H1 (cell line): ENCODE measurements around the gene OR2C1. TPM values are rescaled to one million over a fixed set of nuclear protein-coding genes. Genes with fewer than 3 reads are reported as not detected.

Experiments used
- CTCF ChIA-PET: fragments of 300-600 bp; sonication (Branson Sonifier 250); formaldehyde crosslinking; loops from one replicate; lab custom pipeline; 2021; ENCODE audit not compliant: partially characterized antibody; lab: Charles Lee
- POLR2A ChIA-PET: fragments of 300-600 bp; sonication (Branson Sonifier 250); formaldehyde crosslinking; loops from one replicate; lab custom pipeline; 2021; ENCODE audit warnings: inconsistent platforms; ENCODE audit not compliant: partially characterized antibody; lab: Charles Lee
- DNase-seq, 2 experiments: peaks; one replicate each; pipeline versions ENCODE4 v3.0.0 to v3.0.0-alpha.2; 2010 to 2022; ENCODE audit warnings: low spot score in 2 of 2, low read depth in 1 of 2, mixed read lengths in 1 of 2
- FAIRE-seq: peaks from 2 replicates; lab custom pipeline; 2011; peaks lifted over from hg19 to GRCh38; lab: Jason Lieb, UNC
- H2AFZ ChIP-seq: 2 replicates; pipeline ENCODE4 v1.8.1; 2012; ENCODE audit warnings: low read length, inconsistent platforms
- H2AK5ac ChIP-seq: 2 replicates; pipeline ENCODE4 v1.6.1; 2013; ENCODE audit warnings: low read depth, low read length
- H2BK120ac ChIP-seq: replicated peaks from 2 replicates; pipeline ENCODE3; 2013; ENCODE audit warnings: low read depth, low read length, inconsistent platforms
- H2BK12ac ChIP-seq: 2 replicates; pipeline ENCODE4 v1.6.1; 2013; ENCODE audit warnings: low read depth, low read length
- H2BK15ac ChIP-seq: 2 replicates; pipeline ENCODE4 v1.6.1; 2013; ENCODE audit warnings: low read length
- H2BK20ac ChIP-seq: 2 replicates; pipeline ENCODE4 v1.6.1; 2013; ENCODE audit warnings: low read length
- H2BK5ac ChIP-seq: 2 replicates; pipeline ENCODE4 v1.6.1; 2013; ENCODE audit warnings: low read depth, low read length
- H3K14ac ChIP-seq: 2 replicates; pipeline ENCODE4 v1.6.1; 2013; ENCODE audit warnings: inconsistent platforms; ENCODE audit not compliant: insufficient read length
- H3K18ac ChIP-seq: 2 replicates; pipeline ENCODE4 v1.6.1; 2013; ENCODE audit warnings: low read length; ENCODE audit errors: extremely low read depth
- H3K23ac ChIP-seq: 2 replicates; pipeline ENCODE4 v1.6.1; 2013; ENCODE audit warnings: inconsistent platforms; ENCODE audit not compliant: insufficient read length
- H3K23me2 ChIP-seq: 2 replicates; pipeline ENCODE4 v1.6.1; 2013; ENCODE audit warnings: low read depth, low read length
- H3K27ac ChIP-seq: 2 replicates; pipeline ENCODE4 v1.6.1; 2011; ENCODE audit warnings: low read depth, low read length, inconsistent platforms
- H3K27me3 ChIP-seq, 4 experiments: replicated peaks in 1 of 4; 1 replicate in 1 of 4; 2 replicates in 3 of 4; pipeline versions ENCODE4 v1.6.1 to v1.8.1; 2011 to 2013; ENCODE audit warnings: low read length in 3 of 4, mild to moderate bottlenecking in 3 of 4, inconsistent platforms in 2 of 4, mixed read lengths in 2 of 4, moderate library complexity in 1 of 4; ENCODE audit not compliant: control insufficient read depth in 3 of 4, insufficient read depth in 3 of 4; ENCODE audit errors: extremely low read depth in 1 of 4
- H3K36me3 ChIP-seq, 4 experiments: 2 replicates each; pipeline versions ENCODE4 v1.6.1 to v1.8.1; 2011 to 2013; ENCODE audit warnings: mild to moderate bottlenecking in 4 of 4, low read length in 3 of 4, moderate library complexity in 2 of 4, control low read depth in 1 of 4, inconsistent platforms in 1 of 4; ENCODE audit not compliant: insufficient read depth in 4 of 4, control insufficient read depth in 2 of 4
- H3K4ac ChIP-seq: replicated peaks from 2 replicates; pipeline ENCODE3; 2013; ENCODE audit warnings: low read length, low read depth, mixed read lengths, inconsistent platforms; ENCODE audit not compliant: insufficient read length
- H3K4me1 ChIP-seq, 4 experiments: replicated peaks in 1 of 4; 1 replicate in 1 of 4; 2 replicates in 3 of 4; pipeline versions ENCODE4 v1.6.1 to v1.8.1; 2011 to 2013; ENCODE audit warnings: low read length in 3 of 4, inconsistent platforms in 2 of 4, mixed read lengths in 1 of 4; ENCODE audit not compliant: insufficient read depth in 4 of 4, control insufficient read depth in 3 of 4
- H3K4me2 ChIP-seq, 2 experiments: 2 replicates each; pipeline versions ENCODE4 v1.6.1 to v1.8.1; 2011 to 2013; ENCODE audit warnings: low read depth in 2 of 2, low read length in 2 of 2, control low read depth in 1 of 2, inconsistent platforms in 1 of 2, mild to moderate bottlenecking in 1 of 2; ENCODE audit not compliant: insufficient read depth in 1 of 2
- H3K4me3 ChIP-seq, 4 experiments: fragments of 200-600, 300-600 bp in 1 of 4; sonication (generic), shearing (Covaris generic), sonication (Bioruptor Twin) in 1 of 4; 2 replicates each; pipeline versions ENCODE4 v1.5.1 to v1.8.1; 2011 to 2016; ENCODE audit warnings: low read length in 4 of 4, low read depth in 3 of 4, control low read depth in 2 of 4, inconsistent platforms in 2 of 4, mild to moderate bottlenecking in 2 of 4, mixed read lengths in 1 of 4, moderate library complexity in 1 of 4; ENCODE audit not compliant: insufficient read depth in 2 of 4; ENCODE audit errors: extremely low read depth in 1 of 4
- H3K56ac ChIP-seq: replicated peaks from 2 replicates; pipeline ENCODE3; 2013; ENCODE audit warnings: low read depth, mild to moderate bottlenecking, mixed read lengths, low read length, inconsistent platforms; ENCODE audit not compliant: insufficient read length
- H3K79me1 ChIP-seq: 2 replicates; pipeline ENCODE4 v1.6.1; 2013; ENCODE audit warnings: low read depth, low read length, control low read depth
- H3K79me2 ChIP-seq, 2 experiments: 2 replicates each; pipeline versions ENCODE4 v1.6.1 to v1.8.1; 2012 to 2013; ENCODE audit warnings: low read length in 2 of 2, mild to moderate bottlenecking in 2 of 2, inconsistent platforms in 1 of 2; ENCODE audit not compliant: insufficient read depth in 2 of 2, control insufficient read depth in 1 of 2
- H3K9ac ChIP-seq, 4 experiments: replicated peaks in 1 of 4; 1 replicate in 1 of 4; 2 replicates in 3 of 4; pipeline versions ENCODE4 v1.6.1 to v1.8.1; 2011 to 2013; ENCODE audit warnings: low read depth in 3 of 4, low read length in 3 of 4, control low read depth in 2 of 4, mild to moderate bottlenecking in 2 of 4, moderate library complexity in 2 of 4, inconsistent platforms in 1 of 4; ENCODE audit errors: extremely low read depth in 1 of 4
- H3K9me3 ChIP-seq, 2 experiments: 2 replicates each; pipeline versions ENCODE4 v1.6.1 to v1.8.1; 2012 to 2013; ENCODE audit warnings: mild to moderate bottlenecking in 2 of 2, moderate library complexity in 2 of 2, control low read depth in 1 of 2, inconsistent platforms in 1 of 2, low read depth in 1 of 2, low read length in 1 of 2, mixed read lengths in 1 of 2; ENCODE audit not compliant: insufficient read depth in 2 of 2
- H4K20me1 ChIP-seq, 2 experiments: replicated peaks in 1 of 2; 2 replicates each; pipeline versions ENCODE3 to v1.8.1; 2011 to 2013; ENCODE audit warnings: inconsistent platforms in 2 of 2, low read length in 2 of 2, mild to moderate bottlenecking in 1 of 2; ENCODE audit not compliant: insufficient read depth in 2 of 2, control insufficient read depth in 1 of 2
- H4K5ac ChIP-seq: 2 replicates; pipeline ENCODE4 v1.6.1; 2013; ENCODE audit warnings: low read length, low read depth, mixed read lengths, inconsistent platforms; ENCODE audit not compliant: insufficient read length
- H4K8ac ChIP-seq: 2 replicates; pipeline ENCODE4 v1.8.0; 2013; ENCODE audit warnings: mild to moderate bottlenecking, moderate library complexity, low read length, inconsistent platforms; ENCODE audit not compliant: insufficient read depth; ENCODE audit errors: extremely low read depth
- H4K91ac ChIP-seq: replicated peaks from 2 replicates; pipeline ENCODE3; 2013; ENCODE audit warnings: low read length, mixed read lengths, inconsistent platforms; ENCODE audit not compliant: insufficient read length
- BACH1 ChIP-seq: IDR thresholded peaks from 2 replicates; pipeline ENCODE4 v1.6.1; 2012; ENCODE audit warnings: low read length, improper control_type of control experiment
- CBX8 ChIP-seq: fragments of 300-800, 300-1000 bp; sonication (generic); IDR thresholded peaks from 2 replicates; pipeline ENCODE4 v1.7.1; 2016; ENCODE audit warnings: low read depth, low read length, borderline replicate concordance
- CREB1 ChIP-seq: IDR thresholded peaks from 2 replicates; pipeline ENCODE4 v1.6.1; 2012; ENCODE audit warnings: inconsistent platforms
- EGR1 ChIP-seq: IDR thresholded peaks from 2 replicates; pipeline ENCODE4 v1.6.1; 2011; ENCODE audit warnings: low read depth, low read length, borderline replicate concordance
- FOSL1 ChIP-seq: IDR thresholded peaks from 2 replicates; pipeline ENCODE4 v1.6.1; 2011; ENCODE audit warnings: mild to moderate bottlenecking, low read depth, low read length, moderate library complexity; ENCODE audit not compliant: insufficient read depth
- GABPA ChIP-seq: IDR thresholded peaks from 2 replicates; pipeline ENCODE4 v1.6.1; 2011; ENCODE audit warnings: mild to moderate bottlenecking, low read length, moderate library complexity, borderline replicate concordance; ENCODE audit not compliant: insufficient read depth
- GTF2F1 ChIP-seq: IDR thresholded peaks from 2 replicates; pipeline ENCODE4 v1.6.1; 2012; ENCODE audit warnings: low read depth, low read length, improper control_type of control experiment, borderline replicate concordance
- HDAC2 ChIP-seq, 2 experiments: fragments of 300-600 bp in 1 of 2; sonication (generic) in 1 of 2; IDR thresholded peaks; 2 replicates each; pipeline ENCODE4 v1.6.1; 2011 to 2012; ENCODE audit warnings: low read depth in 2 of 2, low read length in 2 of 2, mild to moderate bottlenecking in 2 of 2, moderate library complexity in 2 of 2, borderline replicate concordance in 1 of 2, inconsistent platforms in 1 of 2
- JUN ChIP-seq: IDR thresholded peaks from 2 replicates; pipeline ENCODE4 v1.6.1; 2011; ENCODE audit warnings: low read depth, mild to moderate bottlenecking, improper control_type of control experiment, low read length
- KDM4A ChIP-seq: IDR thresholded peaks from one replicate; pipeline ENCODE4 v1.7.1; 2012; ENCODE audit warnings: low read depth, mild to moderate bottlenecking, moderate library complexity, low read length, inconsistent platforms; ENCODE audit not compliant: severe bottlenecking
- RXRA ChIP-seq: IDR thresholded peaks from 2 replicates; pipeline ENCODE4 v1.6.1; 2011; ENCODE audit warnings: low read depth, mild to moderate bottlenecking, low read length, moderate library complexity; ENCODE audit not compliant: insufficient read depth
- SIN3A ChIP-seq, 2 experiments: IDR thresholded peaks in 1 of 2; conservative IDR thresholded peaks in 1 of 2; 2 replicates each; pipeline ENCODE4 v1.6.1; 2011 to 2012; ENCODE audit warnings: low read length in 2 of 2, improper control_type of control experiment in 1 of 2, low read depth in 1 of 2, mild to moderate bottlenecking in 1 of 2
- SP2 ChIP-seq: IDR thresholded peaks from 2 replicates; pipeline ENCODE4 v1.6.1; 2012; ENCODE audit warnings: mild to moderate bottlenecking, low read length, inconsistent platforms
- SRF ChIP-seq: IDR thresholded peaks from 2 replicates; pipeline ENCODE4 v1.6.1; 2011; ENCODE audit warnings: mild to moderate bottlenecking, low read depth, low read length, moderate library complexity
- TAF7 ChIP-seq: optimal IDR thresholded peaks from 2 replicates; pipeline ENCODE3; 2011; ENCODE audit warnings: low read depth, mild to moderate bottlenecking, inconsistent platforms, low read length, moderate library complexity, borderline replicate concordance
- WGBS, 2 experiments: shearing (Covaris generic) in 1 of 2; methylation state at CpG; one replicate each; pipeline versions ENCODE4 v1.1.6 to v1.1.7; 2013 to 2015; ENCODE audit warnings: low lambda C conversion rate in 2 of 2, mixed read lengths in 2 of 2, inconsistent platforms in 1 of 2, low coverage in 1 of 2, missing lambda C conversion rate in 1 of 2; ENCODE audit not compliant: insufficient replicate concordance in 2 of 2, insufficient coverage in 1 of 2, insufficient read length in 1 of 2; ENCODE audit errors: extremely low coverage in 1 of 2, missing lambda C conversion rate in 1 of 2; 5-methylcytosine and 5-hydroxymethylcytosine counted together
- polyA plus RNA-seq, 7 experiments: library from polyadenylated mRNA; depleted of rRNA in 3 of 7; stranded (reverse) in 5 of 7; unstranded in 2 of 7; fragments of >200 nt in 5 of 7; fragments of 200-250 nt in 2 of 7; gene quantifications; 1 replicate in 5 of 7; 2 replicates in 1 of 7; 4 replicates in 1 of 7; pipeline versions ENCODE4 v1.2.1 to v1.2.3, GENCODE V29; 2011 to 2013; ENCODE audit warnings: missing spikeins in 2 of 7, mixed read lengths in 2 of 7
- total RNA-seq: library from RNA; stranded (reverse); fragmentation: NEBNext Ultra II Directional; extraction: Animal tissue kit (Norgen Biotek cat#: 25700); gene quantifications from 2 replicates; pipeline ENCODE4 v1.2.1, GENCODE V29; 2021

OR2C1 gene
- total and polyA plus RNA-seq, 2 of the 8 experiments (the other 6 are each of a cell fraction or from before 2014, with no cell fraction given): not detected

DNA sequence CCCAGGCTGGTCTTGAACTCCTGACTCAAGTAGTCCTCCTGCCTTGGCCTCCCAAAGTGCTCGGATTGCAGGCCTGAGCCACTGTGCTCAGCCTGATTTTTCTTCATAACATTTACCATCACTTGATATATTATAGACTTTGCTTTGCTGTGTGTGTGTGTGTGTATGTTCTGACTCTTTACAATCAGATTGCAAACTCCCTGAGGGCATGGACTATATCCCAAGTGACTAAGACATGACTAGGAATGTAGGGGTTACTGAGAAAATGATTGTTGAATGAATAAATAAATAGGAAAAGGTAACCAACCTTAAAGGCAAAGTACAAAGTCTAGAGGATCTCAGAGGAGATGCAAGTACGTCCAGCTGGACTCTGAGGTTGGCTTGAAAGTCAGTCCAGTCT, 9.6 kb upstream of the OR2C1 start:
- Histone ChIP-seq H3K79me2 (no peaks in the 10 kb centered on the region), H3K4me2 (no peak overlapping the region), H2BK20ac (no peak overlapping the region), H2AFZ (no peak overlapping the region), H2BK12ac (no peak overlapping the region), H3K23me2 (no peaks in the 10 kb centered on the region), H4K5ac (no peak overlapping the region), H3K9ac (no peak overlapping the region), H3K23ac (no peak overlapping the region), H4K8ac (no peak overlapping the region), H3K56ac (no peak overlapping the region), H3K14ac (no peak overlapping the region), H3K9me3 (peaks cover 16 to 31% of the 10 kb centered on the region in 2 experiments), H3K79me1 (no peaks in the 10 kb centered on the region), H2BK15ac (no peak overlapping the region), H3K27ac (no peak overlapping the region), H3K4ac (no peak overlapping the region), H2BK5ac (no peak overlapping the region), H2AK5ac (no peak overlapping the region), H3K4me3 (no peak overlapping the region), H3K27me3 (no peaks in the 10 kb centered on the region), H3K36me3 (no peaks in the 10 kb centered on the region), H3K4me1 (no peaks in the 10 kb centered on the region), H4K20me1 (no peaks in the 10 kb centered on the region), H4K91ac (no peak overlapping the region), H2BK120ac (no peak overlapping the region), H3K18ac (no peak overlapping the region)
- FAIRE-seq (no peak), DNase-seq (no peak)
- 57% methylated on average over 2 of the region's 2 CpGs; no CpG with 5 or more reads in 1 of the 2 experiments for WGBS, 2 experiments
- POLR2A ChIA-PET: no interaction called here
- CTCF ChIA-PET: no interaction called here
- TF ChIP-seq CREB1 (no peak), GTF2F1 (no peak), BACH1 (no peak), EGR1 (no peak), RXRA (no peak), HDAC2 (IDR thresholded peaks at IDR 0.05; ENCODE audit: borderline replicate concordance in 1 of 2, low read depth in 2 of 2, low read length in 2 of 2) (no peak), SIN3A (conservative IDR thresholded peaks at IDR 0.05 in 1 of 2, IDR thresholded peaks at IDR 0.05 in 1 of 2; ENCODE audit: low read depth in 1 of 2, low read length in 2 of 2) (no peak), TAF7 (no peak), FOSL1 (no peak), CBX8 (no peak), SP2 (no peak), JUN (no peak), GABPA (no peak), SRF (no peak), KDM4A (no peak)
